GM12872 (cell line): ENCODE results near the gene TMEM120A.

Source experiments
- CTCF ChIP-seq: IDR thresholded peaks from 3 replicates; pipeline ENCODE4 v1.5.1; 2011; ENCODE audit warnings: low read depth, mild to moderate bottlenecking, low read length, moderate library complexity; ENCODE audit not compliant: insufficient read depth

Gene TMEM120A

GRCh38 chr7:75969704-75970498, 24.5 kb downstream of the TMEM120A start:
- no peak for TF ChIP-seq CTCF

GRCh38 chr7:75969182-75969581, 25.2 kb downstream of the TMEM120A start:
- no peak for TF ChIP-seq CTCF

DNA sequence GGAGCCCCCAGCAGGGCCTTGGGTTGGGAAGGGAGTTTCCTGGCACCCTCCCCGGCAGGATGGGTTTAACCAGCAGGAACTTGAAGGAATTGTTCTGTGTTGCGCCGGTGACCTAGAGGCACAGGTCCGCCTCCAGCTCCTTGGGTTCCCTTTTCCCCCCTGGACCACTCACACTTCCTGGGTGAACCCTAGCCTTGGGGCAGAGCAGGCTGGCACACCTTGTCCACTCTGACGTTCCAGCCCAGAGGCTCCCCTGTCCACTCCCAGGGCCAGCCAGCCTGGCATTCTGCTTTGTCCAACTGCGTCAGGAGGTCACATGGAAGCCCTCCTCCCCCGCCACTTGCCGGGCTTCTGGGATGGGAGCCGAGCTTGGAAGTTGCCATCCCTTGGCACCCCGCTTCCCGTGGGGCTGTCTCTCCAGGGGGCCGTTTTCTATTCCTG, 25.8 kb downstream of the TMEM120A start:
- TF ChIP-seq CTCF: no peak

DNA sequence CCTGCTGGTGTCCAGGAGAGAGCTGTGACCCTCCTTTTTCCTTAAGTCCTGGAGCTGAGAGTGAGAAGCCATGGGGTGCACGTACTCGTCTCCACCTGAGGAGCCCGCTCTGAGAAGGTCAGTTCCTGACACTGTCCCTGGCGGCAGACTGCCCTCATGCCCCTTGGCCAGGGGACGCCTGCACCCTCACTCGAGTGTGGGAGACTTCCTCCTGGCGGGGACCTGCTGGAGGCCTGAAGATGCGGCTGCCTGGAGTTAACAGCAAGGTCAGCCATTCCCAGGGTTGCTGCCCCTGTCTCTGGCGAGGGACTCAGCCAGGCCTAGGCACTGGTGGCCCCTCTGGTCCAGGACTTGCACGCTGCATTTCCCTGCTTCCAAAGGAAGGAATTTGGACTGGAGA, 26.4 kb downstream of the TMEM120A start:
- no peak for TF ChIP-seq CTCF

DNA sequence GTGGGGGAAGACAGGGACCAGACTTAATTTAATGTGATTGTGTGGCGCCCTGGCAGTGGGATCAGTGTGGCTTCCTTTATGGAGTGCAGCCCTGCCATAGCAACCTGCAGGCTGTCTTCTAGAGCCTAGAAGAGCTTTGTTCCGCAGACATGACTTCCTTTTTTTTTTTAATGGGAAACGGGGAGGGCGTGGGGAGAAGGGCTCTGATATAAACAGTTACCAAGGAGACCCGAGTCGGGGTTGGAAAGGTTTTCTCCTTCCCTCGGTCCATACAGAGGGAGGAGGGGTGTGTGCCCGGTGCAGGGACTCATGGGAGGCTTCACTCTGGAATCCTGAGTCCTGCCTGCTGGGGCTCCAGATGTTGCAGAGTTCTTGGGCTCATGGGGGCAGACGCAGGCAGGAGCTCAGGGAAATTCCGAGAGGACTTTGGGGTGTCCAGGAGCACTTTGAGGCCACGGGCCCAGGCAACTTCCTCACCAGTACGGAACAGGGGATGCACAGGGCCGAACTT, 26.9 kb downstream of the TMEM120A start:
- no peak for TF ChIP-seq CTCF

GRCh38 chr7:75967055-75967454, 27.3 kb downstream of the TMEM120A start:
- no peak for TF ChIP-seq CTCF

- TF ChIP-seq CTCF: no peak
Measured at GRCh38 chr7:75966190-75966961, 28.0 kb downstream of the TMEM120A start.
